NOMO-1 treated with dmso at 0.1 percent for 144 hours (cell line): Measurements from ENCODE around the gene CDKN3.

Source experiments
- DNase-seq: peaks from one replicate; lab custom pipeline; 2025; ENCODE audit not compliant: unreplicated experiment; lab: John Stamatoyannopoulos, UW

The CDKN3 gene, protein sequence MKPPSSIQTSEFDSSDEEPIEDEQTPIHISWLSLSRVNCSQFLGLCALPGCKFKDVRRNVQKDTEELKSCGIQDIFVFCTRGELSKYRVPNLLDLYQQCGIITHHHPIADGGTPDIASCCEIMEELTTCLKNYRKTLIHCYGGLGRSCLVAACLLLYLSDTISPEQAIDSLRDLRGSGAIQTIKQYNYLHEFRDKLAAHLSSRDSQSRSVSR

DNA sequence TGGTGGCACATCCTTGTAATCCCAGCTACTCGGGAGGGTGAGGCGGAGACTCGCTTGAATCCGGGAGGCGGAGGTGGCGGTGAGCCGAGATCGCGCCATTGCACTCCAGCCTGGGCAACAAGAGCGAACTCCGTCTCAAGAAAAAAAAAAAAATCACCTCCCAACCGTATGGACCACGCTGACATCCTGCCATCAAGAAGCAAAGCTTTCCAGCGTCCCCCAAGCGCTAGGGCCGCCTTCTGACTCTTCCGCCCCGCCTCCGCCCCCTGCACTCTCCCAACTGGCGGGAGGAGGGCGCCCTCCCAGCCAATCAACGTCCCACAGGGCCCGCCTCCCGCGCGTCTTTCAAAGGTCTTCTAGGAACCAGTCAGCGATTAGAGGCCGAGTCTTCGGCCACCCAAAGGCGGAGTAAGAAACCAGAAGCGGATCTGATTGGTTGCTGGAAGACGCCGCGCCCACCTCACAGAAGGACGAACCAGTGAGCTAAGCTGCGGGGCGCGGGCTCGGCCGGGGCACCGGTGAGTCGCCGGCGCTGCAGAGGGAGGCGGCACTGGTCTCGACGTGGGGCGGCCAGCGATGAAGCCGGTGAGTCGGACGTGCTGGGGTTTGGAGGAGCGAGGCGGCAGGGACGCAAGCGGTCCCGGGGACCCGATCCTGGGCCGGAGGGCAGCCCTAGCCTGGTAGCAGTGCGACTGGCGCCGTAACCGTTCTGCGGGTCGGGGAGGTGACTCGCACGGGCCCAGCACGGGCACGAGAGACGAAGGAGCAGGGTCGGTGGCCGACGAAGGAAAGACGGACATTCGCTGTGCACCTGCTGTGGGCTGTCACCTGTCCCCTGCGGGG is at the start of gene CDKN3:
TSS of gene CDKN3 (plus strand) at position 515 of the 843 bp plus-strand sequence. CDS start at position 577, 62 bp downstream.
- DNase-seq: peak; percentile 99

DNA sequence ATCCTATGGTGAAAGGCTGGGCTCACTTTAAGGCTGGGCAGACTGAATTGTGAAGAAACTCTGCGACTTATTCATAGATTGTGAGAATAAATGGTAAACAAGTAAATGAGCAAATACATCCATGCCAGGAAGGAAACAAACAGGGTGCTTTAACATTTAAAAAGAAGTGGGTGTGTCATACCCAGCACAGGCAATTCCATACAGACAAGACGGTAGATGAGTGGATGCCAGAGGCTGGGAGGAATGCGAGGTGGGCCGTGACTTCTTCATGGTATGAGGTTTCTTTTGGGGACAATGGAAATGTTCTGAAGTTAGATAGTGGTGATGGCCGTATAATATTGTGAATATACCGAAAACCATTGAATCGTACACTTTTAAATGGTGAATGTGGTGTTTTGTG is 49.8 kb upstream of the CDKN3 start:
- DNase-seq: no peak

DNA sequence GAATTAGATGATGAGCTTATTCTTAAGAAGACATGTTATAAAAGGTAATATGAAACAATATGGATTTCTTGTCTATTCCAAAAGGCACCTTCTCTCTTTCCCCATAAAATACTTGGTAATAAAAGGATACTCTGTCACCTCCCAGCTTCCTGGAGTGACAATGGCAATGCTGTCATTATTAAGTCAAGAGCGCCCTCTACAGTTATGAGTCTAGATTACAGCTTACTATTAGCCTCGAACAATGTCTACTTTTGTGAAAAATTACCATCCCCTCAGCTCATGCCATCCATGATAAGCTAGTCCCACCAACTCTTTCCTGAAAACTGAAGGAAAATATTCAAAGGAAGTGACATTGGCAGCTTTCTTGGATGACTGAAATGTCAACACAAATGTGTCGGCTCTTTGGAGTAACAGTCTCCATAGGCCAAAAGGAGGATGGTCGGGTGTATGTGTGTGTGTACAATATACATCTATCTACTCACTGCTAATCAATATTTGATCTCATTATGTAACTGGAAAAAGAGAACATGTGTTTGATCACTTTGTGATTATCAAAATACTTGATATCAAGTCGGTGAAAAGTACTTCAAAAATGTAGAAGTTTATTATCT is 48.7 kb upstream of the CDKN3 start:
- DNase-seq: no peak

DNA sequence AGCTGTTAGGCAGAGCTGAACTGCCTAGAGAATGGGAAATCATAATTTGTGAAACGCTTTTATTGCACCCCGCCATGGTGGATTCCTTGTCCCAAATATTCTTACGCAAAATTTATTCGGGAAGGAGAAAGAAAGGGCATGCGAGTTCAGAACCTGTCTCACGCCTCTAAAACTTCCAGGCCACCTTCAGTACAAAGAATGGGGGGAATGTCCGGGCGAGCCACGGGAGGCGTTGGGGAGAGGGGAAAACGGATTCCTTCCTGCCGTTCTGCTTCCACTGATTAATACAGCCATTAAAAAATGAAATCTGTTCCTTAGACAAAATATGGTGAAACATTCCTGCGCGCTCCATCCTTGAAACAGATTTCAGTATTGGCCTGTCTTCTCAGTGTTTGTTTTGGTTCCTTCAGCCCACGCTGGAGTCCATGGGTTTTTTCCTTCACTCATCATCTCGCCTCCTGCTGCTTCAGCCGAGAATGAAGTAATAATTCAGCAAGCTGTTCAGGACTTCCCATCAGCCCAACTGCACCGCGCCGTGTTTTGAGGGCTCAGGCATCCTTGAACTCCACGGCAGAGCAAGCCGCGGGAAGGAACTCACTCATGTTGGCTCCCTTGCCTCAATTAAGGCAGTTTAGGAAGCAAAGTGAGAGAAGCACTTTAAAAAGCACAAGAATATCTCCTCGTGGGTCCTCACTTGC is 47.7 kb upstream of the CDKN3 start:
- DNase-seq: no peak

DNA sequence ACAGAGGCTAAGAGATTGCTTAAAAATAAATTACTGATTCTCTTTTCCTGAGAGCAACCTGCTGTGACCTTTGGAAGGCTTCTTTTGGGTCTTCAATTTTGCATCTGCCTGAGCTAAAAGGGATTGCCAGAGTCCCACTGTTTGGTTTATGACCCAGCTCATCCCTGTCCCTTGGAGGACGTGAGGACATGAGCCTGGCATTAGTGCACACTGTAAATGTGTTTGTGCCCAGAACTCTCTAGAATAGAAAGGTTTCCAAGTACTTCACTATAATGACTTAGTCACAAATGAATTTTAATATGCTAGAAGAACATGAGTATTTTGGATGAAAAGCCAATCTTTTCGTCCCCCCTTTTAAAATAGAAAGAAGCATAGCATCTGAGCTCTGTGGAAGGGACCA is 47.1 kb upstream of the CDKN3 start:
- no peak for DNase-seq

DNA sequence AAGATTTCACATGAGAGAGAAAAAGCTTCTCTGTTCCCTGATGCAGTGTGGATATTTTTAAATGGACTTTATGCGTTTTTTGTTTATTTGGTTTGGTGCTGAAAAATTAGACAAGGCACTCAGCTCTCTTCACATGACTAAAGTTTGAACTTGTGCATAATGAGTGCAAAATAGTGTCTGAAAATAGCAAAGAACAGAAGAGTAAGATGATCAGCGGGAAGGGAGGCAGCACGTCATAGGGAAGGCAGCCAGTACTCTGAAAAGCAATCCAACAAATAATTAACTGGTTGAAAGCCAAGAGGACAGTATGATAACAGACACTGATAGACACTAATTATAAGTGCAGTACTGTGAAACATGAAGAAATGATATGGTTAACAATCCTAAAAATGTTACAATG is 46.6 kb upstream of the CDKN3 start:
- no peak for DNase-seq

DNA sequence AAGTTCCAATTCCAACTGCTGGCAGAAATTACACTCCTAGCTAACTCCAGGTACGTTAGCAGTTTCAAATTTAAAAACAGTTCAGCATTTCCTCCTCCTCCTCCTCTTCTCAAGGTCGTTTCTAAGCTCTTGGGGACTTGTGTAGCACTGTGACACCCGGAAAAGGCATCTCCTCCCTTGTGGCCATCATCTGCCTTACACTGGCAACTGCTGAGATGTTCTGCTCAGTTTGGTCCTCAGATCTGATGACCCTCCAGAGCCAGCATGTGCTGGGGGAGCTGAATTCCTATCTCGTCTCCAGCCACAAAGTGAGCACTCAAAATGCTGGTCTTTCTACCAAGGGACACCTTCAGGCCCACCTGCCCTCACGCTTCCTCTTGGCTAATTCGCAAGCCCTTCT is 43.5 kb upstream of the CDKN3 start:
- no peak for DNase-seq

DNA sequence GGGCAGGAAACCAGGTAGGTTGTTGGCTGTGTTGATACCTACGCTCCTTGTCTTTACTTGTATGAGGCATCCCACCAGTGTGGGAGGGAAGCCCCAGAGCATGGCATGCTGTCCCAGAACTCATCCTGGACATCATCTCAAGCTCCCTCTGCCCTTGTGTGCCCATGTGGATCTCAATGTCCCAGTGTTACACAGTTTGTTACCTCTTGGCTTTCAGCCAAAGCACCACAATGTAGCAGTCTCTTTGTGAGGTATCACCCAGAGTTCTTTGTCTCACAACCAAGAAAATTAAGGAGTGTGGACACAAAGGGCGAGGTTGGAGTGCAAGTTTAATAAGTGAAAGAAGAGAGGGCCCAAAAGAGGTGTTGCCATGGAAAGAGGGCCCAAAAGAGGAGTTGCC is 43.1 kb upstream of the CDKN3 start:
- no peak for DNase-seq

DNA sequence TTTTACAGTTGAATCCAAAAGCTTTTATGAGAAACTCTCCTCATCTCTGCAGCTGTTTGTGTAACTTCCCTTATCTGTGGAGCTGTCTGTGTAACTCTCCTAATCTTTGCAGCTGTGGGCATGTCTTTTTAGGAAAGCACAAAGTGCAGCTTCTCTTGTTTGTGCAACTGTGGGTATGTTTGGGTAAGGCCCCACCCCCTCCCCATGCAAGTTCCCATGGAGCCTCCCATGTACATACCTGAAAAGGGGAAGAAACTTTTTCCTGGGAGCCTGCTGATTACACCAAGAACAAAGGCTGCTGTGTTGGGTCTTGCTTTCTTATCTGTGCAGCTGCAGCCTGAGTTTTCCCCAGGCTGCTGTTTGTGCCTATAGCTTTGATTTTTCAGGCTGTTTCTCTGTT is 42.7 kb upstream of the CDKN3 start:
- DNase-seq: peak; percentile 65

DNA sequence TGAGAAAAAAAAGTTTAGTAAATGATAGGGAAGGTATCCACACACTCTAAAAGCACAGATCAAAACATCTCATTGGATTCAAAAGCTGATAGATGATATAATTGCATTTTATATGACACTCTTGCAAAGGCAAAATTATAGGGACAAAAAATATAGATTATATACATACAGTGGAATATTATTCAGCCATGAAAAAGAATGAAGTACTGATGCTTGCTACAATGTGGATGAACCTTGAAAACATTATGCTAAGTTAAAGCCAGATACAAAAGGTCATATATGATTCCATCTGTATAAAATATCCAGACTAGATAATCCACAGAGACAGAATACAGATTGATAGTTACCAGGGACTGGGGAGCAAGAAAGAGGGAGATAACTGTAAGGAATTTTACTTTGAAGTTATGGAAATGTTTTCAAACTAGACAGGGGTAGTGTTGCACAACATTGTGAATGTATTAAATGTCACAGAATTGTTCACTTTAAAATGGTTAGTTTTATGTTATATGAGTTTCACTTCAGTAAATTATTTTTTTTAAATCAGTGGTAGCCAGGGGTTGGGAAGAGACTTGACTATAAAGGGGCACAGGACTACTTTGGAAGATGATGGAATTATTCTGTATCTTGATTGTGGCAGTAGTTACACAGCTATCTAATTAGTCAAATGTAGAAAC is 41.7 kb upstream of the CDKN3 start:
- no peak for DNase-seq

DNA sequence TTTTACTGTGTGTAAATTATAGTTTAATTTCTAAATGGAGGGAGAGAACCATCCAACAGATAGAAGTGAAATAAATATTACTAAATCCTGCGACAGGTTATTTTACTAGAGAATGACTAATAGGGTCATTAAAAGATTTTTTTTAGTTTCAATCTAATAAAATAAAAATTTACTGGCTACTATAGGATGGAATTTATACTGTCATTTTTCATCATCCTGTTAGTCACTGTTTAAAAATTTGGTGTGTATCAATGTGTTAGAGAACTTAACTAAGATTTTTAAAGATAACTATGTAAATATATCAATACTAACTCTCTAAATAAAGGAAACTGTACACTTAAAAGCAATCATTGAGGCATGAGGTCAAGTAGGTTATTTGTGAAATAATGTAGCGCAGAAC is 41.1 kb upstream of the CDKN3 start:
- DNase-seq: no peak

DNA sequence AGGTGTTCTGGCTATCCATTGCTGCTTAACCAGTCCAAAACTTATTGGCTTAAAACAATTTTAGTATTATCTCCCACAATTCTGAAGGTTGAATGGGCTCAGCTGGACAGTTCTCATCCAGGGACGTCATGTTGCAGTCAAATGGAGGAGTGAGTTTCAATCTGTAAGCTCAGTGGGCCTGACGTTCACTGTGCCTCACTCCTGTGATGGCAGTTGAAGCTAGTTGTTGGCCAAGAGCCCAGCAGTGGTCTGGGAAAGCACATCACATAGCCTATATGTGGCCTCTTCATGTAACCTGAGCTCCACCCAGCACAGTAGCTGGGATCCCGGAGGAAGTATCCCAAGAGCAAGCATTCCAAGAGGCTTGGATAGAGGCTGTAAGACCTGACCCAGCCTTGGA is 40.6 kb upstream of the CDKN3 start:
- DNase-seq: no peak

DNA sequence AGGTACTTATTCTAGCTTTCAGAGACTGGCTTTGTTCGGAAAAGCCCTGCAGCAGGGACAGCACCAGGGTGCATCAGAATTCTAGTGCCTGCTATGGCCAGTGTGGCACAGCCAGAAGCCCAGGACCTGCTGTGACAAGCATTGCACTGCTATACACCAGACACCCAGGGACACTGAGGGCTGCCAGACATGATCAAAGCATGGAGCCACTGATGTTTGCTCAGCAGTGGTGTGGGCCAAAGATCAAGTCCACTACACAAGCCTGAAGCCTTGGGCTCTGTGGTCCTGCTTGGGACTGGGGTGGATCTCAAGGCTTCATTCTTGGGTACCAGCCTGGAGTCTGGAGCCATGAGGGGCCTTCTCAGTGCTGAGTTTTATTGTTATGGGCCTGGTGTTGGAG is 36.1 kb upstream of the CDKN3 start:
- no peak for DNase-seq

DNA sequence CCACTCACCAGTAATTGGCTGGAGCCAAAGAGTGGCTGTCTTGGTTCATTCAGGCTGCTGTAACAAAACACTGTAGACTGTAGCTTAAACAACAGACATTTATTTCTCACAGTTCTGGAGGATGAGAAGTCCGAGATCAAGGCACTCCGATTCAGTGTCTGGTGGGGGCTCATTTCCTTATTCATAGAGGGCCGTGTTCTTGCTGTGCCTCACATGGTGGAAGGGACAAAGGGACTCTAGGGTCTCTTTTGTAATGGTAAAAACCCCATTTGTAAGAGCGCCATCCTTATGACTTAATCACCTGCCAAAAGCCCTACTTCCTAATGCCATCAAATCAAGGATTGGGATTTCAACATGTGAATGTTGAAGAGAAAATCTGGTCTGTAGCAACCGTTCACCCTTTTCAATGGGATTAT is 34.7 kb upstream of the CDKN3 start:
- no peak for DNase-seq

DNA sequence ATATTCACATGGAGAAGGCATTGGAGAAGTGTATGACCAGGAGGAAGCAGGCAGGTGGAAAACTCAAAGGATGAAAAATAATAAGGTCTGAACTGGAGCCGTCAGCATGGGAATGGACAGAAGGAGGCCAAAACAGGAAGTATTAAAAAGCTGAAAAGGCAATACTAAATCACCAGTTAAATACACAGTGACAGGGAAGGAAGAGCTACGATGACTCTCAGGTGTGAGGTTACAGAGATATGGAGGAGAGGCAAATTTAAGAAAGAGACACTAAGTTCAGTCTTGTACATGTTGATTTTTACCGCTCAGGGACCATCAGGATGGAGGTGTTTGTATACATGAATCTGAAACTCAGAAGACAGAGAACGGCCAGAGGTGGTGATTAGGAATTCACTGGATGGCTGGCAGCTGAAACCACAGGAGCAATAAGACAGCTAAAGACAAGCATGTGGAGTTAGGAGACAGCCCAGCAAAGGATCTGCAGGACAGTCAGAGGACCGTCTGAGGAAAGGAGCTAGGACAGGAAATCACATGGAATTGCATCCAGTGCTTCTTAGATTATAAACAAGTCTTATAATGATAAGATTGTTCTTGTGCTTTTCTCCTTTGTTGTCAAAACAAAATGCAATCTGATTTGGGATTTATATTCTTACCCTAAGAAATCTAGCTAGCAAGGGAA is 33.9 kb upstream of the CDKN3 start:
- DNase-seq: peak; percentile 22

DNA sequence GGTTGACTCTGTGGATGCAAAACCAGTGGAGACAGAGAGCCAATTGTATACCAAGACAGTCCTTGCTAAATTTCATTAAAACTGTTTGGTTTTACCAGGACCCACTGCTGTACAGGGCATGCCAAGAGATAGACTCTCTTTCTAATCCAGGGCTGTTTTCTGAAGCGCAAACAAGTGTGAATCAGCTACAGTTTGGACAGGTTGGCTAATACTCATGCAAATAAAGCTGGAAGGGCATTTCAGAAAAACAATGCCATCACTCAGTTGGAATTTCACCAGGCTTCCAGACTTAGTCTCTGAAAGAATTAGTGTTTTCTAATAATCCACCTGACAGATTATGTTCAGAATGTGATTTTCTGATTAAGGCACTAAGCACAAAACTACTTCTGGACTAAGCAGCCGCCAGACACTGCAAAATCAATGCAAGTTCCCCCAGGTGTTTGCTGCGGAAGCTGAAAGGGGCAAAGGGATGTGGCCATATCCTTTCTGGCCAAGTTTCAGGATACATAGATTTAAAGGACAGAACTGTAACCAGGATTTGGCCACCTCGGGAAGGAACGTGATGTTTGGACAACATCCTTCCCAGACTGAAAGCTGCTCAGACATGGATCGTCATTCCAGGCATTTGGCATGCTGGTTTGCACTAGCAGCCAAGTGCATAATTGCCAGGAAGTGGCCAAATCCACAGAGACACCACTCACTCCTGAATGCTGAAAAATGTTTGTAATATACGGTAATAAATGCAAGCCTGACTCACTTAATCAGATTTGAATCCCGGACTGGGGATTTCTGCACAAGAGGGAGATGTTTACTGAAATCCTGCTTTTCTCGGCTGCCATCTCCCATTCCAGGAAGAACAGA is 32.0 kb upstream of the CDKN3 start:
- DNase-seq: no peak

DNA sequence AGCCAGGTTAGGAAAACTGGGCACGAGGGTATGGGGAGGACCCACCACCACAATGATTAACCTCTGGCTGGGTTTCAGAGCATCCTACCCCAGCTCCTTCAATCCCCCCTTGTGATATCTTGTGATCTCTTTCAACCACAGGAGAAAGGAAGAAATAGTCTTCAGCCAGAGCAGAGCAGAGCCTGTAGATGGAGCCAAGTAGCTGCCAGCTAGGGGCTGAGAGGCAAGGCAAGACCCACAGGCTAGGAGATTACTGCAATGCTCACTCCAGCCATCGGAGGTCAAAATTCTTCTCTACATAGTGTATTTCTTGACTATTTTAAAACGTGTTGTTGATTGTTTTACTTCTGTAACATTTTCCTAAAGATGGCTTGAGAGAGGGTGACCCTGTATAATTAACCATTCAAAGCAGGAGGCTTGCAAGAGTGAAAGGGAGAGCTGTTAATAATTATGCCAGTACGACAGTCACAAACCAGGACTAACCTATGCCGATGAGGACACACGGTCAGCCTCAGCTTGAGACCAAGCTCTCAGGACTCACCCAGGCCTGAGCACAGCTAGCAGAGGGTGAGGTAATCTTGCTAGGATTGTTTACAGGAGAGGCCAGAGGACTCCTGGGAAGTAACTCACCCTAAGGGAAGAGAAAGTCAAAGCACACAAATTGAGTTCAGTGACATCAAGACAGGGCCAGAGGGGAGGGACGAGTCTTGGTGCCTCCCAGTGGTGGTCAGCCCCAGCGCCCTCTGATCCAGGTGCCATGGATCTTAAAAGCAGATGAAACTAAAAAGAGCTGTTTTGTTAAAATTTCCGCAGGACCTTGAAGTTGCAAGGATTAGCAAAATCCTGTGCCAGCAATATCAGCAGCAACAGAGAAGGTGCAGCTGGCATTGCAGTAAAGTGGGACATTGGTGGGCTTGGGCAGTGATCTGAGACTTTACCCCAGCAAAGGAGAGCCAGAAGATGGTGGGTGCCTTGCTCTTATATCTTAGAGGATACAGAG is 29.8 kb upstream of the CDKN3 start:
- peak; percentile 20 for DNase-seq

DNA sequence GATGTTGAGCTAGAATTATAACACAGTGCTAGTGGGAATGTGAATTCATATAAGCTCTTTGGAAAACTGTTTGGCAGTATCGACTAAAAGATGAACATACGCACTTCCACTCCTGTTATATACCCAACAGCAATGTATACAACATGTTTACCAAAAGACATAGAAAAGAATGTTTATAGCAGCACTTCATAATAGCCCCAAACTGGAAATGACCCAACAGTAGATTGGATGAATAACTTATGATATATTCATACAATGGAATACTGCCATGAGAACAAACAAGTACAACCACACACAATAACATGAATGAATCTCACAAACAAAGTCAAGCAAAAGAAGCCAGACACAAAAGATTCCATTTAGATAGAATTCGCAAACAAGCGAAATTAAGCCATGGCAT is 28.5 kb upstream of the CDKN3 start:
- no peak for DNase-seq
